GM19099 (cell line): ENCODE data around the gene TRPT1.

ENCODE experiments used
- POLR2A ChIP-seq: IDR thresholded peaks from 3 replicates; pipeline ENCODE4 v1.6.1; 2011; ENCODE audit warnings: low read depth; ENCODE audit not compliant: insufficient read length; ENCODE audit errors: extremely low read depth

The TRPT1 gene

DNA sequence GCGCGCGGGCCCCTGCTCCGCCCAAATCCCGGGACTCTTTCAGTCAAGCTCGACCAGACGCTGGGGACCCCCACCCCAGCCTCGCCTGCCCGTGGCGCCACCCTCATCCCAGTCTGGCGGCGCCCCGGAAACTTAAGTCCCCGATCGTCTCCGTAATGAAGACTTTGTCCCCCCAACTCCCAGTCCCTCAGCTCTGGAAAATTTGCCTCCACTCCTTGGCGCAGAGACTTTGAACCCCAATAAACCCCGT lies 25.7 kb upstream of the TRPT1 start:
- no peak for TF ChIP-seq POLR2A

DNA sequence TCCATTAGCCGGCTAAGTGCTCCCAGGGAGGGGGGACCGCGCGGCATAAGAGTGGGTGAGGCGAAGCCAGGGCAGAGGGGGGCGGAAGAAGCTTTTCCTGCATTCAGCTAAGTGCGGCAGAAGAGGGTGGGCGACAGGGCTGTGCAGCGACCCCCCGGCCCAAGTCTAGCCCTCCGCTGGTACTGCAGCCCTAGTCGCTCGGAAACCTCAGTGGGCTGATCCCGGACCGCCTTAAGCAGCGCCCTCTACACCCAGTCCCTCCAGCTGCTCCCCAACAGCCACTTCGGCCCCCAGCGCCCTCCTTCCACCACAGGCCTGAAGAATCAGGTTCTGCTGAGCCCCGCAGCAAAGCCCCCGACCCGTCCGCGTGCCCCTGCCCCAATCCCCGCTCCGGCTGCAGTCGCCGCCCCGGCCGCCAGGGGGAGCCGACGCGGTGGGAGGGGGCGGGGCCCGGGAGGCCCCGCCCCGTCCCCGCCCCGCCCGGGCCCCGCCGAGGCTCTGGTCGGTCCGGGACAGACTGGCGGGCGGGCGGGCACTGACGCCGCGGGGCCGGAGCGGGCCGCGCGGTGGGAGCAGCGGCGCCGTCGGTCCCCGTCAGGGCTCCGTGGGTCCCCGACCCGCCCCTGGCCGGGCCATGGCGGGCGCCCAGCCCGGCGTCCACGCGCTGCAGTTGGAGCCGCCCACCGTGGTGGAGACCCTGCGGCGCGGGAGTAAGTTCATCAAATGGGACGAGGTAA lies 25.2 kb upstream of the TRPT1 start, which contains the start of gene PLCB3:
TSS of gene PLCB3 (plus strand) at position 515 of the 737 bp plus-strand sequence. CDS start at position 635, 120 bp downstream.
- TF ChIP-seq POLR2A = peak; percentile 48

DNA sequence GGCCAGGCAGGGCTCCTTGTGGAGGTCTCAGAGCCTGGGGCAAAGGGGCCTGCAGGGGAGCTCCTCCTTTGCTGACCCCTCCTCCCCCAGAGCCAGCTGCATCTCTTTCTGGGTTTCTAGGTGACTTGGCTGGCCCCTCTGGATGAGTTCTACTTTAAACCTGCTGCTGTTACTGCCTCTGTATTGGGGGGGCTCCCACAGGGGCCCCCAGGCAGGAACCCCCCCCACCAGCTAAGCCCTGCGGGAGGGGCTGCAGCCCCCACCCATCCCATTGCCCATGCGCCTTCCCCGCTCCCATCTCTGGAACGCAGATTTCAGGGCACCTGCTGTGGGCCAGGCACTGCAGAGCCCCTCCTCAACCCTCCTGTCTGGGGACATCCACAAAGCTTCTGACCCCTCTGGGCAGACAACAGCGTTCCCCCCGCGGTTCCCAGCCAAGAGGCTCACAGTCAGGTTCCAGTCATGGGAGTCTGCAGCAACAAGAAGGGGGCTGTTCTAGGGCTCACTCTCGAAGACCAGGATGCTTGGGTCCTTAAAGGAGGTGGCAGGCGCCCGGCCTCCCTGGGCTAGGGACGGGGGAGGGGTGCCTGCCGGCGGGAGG lies 24.5 kb upstream of the TRPT1 start:
- no peak for TF ChIP-seq POLR2A

DNA sequence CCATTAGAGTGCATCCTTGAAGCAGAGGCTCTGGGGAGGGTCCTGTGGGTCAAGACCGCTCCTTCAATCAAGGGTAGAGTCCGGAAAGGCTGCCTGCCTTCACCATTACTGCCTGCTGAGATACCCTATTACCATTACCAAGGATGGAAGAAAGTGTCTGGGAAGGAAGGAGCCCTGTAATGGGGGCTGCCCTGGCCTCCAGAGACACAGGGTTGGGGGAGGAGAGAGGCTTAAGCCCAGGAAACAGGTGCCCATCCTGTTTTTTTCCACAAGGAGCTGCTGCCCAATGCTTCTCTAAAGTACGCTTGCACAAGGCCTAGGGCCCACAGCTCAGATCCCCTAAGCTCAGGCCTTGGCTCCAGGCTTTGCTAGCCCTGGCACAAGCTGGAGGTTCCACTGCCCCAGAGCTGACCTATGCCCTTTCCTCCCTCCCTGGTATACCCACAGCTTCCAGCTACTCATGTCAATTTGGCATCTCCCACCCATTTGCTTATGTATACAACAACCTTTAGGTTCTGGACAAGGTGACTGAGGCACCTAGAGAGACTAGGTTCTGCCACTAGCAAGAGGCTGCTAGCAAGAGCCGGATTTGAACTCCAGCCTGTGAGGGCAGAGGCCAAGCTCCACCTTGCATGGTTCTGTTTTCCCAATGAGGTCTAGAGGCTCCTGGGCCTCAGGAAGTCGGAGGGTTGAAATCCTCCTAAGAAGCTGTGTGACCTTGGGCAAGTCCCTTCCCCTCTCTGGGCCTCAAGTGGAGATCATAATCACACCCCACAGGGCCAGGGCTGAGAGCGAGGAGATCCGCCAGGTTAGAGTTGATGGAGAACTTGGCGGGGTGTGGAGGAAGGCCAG lies 23.8 kb upstream of the TRPT1 start:
- no peak for TF ChIP-seq POLR2A

DNA sequence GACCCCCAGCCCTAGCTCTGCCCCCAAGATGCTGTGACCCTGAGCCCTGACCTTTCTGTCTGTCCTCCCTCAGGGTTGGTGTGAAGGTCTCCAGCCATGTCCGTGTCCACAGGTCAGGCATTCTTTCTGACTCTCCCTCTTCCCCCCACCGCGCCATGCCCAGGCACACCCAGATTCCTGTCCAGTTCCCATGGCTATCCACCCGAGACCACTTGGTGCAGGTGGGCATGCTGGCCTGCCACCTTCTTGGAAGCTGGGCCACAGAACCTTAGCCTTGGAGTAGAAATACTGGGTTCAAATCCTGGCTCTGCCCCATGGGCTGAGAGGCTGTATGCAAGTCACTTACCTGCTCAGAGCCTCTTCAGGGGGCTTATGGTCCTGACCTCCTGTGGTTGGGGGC lies 23.1 kb upstream of the TRPT1 start:
- TF ChIP-seq POLR2A = no peak

DNA sequence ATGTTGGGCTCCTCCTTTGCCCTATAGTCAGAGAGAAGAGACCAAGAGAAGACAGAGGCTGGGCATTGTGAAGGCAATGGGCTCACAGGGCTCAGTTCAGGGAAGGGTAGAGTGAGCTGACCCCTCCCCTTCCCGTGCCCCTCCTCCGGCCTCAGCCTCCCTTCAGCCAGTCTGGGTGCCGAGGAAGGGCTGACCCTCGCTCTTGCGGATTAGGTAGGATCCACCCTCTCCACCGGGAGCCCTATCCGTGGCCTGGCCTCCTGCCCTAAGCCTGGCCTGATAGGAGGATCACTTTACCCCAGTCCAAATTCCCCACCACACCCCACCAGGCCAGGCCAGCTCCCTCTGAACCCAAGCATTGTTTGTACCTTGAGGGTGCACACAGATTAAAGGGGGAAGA lies 22.6 kb upstream of the TRPT1 start:
- TF ChIP-seq POLR2A = no peak

DNA sequence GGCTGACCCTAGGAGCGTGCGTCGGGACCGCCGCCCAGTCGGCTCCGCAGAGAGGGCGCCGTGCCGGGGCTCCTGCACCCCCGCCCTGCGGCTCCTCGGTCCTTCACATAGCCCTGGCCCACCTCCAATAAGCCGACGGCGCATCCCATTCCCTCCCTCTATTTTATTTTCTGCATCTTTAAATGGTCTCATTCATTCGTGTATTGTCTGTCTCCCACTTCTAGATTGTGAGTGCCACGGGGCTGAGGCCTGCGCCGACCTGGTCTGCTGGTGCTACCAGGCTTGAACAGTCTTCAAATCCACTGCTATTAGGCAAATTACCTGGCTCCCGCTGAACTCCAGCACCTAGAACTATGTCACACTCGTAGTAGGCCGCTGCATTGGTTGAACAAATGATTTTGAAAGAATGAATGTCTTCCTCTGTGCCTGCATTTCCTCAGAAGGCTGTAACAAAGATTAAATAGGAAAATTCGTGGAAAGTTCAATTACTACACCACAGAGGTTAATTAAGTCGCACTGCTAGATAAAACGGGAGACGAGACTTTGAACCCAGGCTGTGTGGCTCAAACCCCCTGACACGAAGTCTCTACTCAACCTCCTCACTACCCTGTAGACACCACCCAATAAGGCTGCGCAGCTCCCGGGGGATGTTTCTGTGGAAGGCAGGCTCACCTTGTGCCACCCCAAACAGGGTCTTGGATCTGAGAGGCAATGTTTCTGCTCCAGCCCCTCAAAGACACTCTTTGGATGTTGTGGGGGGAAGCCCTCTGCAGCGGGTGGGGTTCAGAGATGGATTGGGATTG lies 21.9 kb upstream of the TRPT1 start:
- TF ChIP-seq POLR2A = no peak

DNA sequence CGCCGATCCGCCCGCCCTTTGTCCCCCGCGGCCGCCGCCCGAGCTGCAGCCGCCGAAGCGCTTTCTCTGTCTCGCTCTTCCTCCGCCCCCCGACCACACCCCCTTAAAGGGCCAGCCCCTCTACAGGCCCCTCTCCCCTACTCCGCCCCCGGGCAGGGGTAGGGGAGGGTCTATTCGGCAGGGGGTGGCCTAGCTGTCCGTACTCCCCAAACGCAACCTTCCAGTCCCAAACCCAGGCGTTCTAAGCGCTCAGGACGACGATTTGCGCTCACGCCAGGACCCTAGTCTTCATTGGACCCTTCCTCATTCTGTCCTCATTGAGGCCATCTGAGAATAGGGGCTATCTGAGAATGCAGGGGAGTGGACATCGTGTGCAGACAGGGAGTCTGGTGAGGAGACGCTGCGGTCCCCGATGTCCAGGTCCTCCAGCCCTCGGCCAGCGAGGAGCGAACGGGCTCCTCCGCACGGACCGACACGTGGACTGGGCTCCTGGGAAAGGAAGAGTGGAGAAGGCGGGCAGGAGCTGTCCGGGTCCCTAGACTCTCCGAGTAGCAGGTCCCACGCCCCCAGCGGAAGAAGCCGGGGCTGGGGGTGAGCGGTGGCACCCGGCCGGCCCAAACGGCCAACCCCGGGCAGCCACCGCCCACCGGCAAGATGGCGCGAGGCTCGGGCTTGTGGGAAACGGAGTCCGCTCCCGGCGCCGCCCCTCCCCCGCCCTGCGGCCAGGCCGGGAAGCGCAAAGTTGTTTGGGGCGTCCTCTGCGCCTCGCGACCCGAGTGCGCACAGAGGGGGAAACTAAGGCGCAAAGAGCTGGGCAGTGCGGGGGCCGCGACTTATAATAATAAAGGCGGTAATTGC lies 21.1 kb upstream of the TRPT1 start, which contains the start of gene PPP1R14B:
TSS of gene PPP1R14B (minus strand) at position 73 of the 858 bp plus-strand sequence. CDS start 270 bp downstream, outside the sequence.
- peak; percentile 24 for TF ChIP-seq POLR2A

DNA sequence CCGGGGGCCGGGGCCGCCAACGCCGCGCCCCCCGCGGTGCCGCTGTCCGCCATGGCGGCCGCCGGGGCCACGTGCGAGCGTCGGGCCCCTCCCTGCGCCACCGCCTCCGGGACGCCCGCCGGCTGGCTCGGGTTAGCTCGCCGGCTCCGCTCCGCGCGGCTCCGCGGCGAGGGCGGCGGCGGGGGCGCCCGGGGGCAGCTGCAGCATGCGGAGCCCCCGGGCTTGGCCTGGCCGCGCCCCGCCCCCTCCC lies 20.6 kb upstream of the TRPT1 start:
- TF ChIP-seq POLR2A = peak; percentile 4

DNA sequence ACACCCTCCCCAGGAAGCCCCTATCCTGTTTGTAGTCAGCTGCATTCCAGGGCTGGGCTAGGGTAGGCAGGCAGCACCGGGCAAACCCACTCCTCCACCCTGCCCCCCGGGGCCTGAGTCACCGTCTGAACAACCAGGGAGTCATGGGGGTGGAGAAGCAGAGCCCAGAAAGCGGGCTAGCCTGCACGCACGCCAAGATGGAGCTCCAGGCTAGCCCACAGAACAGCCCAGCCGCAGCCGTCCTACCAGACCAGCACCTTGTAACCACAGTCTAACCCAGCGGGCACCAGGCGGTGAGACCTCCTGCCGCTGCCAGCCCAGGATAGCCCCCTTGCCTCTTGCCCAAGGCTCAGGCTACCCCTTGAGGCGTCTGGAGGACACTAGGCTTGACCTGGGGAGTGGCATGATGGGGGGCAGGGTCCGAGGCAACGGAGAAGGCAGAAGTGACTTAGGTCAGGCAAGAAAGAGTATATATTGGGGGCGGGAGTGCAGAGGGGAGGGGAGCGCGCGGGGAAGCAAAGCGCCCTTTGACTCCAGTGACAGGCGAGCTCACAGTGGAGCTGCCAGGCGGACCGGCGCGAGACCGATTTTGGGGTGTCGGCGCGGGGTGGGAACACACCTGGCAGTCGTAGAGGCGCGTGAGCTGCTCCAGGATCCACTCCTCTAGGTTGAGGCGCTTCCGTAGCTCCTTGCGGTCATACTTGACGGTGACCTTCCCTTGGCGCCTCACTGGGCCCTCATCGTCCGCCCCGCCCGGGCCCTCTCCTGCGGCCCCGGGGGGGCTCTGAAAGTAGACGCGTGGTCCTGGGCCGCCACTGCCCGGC lies 20.0 kb upstream of the TRPT1 start:
- TF ChIP-seq POLR2A = peak; percentile 1

DNA sequence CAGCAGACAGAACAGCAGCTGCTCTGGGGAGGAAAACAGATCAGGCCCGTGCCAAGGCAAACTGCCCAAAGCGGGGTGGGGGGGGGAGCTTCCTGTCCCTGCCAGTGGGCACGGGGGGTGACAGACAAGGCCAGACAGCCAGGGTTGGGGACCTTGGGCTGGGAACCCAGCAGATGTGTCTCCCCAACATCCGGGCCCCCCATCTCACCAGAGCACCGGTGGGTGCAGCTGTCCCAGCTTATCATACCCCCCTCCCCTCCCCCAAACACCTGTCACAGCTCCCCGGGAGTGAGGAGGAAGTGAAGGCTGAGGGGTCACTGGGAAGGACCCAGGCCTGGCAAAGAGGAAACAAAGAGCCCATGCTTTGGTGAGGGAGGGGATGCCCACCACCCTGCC lies 19.4 kb upstream of the TRPT1 start:
- no peak for TF ChIP-seq POLR2A

DNA sequence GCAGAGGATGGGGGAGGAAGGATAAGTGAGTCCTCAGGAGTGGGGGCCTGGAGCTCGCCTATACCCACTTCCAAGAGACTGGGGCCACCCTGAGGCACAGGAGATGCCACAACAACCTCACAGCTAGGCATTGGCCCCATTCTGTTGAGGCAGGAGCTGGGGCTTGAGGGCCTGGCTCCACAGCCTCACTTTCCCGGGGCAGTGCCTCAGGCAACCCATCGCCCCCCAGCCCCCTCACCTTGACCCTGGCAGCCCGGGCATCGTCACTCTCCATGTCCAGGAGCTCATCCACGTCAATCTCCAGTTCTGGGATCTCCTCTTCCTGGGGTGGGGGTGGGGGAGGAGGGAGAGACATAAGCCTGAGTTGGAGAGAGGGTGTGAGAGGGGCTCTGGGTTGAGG lies 19.0 kb upstream of the TRPT1 start:
- TF ChIP-seq POLR2A = peak; percentile 13

DNA sequence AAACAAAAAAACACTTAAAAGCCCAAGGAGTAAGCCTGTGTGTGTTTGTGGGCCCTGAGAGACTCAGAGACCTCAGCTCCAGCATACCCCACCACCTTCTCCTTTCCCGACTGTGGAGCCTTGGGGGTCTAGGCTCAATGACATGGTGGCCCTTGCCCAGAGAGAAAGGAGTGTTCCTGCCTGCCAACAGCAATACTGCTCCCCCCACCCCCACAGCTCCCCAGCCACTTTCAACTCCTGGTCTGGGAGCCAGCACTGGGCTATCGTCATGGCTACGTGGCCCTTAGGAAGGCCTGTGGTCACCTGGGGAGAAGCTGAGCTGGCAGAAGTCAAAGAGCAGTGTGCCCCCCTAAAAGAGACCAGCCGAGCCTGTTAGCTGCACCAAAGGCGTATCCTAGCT lies 18.1 kb upstream of the TRPT1 start:
- TF ChIP-seq POLR2A = no peak
